T47D (cell line): ENCODE results near the gene TCAF1.

ENCODE experiments used
- DNase-seq, 2 experiments: peaks; one replicate each; pipeline versions ENCODE4 v3.0.0 to v3.0.0-alpha.2; 2011 to 2012; ENCODE audit warnings: low read depth in 1 of 2, low spot score in 1 of 2
- JUND ChIP-seq: IDR thresholded peaks from 2 replicates; pipeline ENCODE4 v1.6.1; 2012; ENCODE audit warnings: low read depth
- in situ Hi-C: cut with HindIII; loops from 2 replicates; pipeline ENCODE4 v1.10.0; 2016; ENCODE audit warnings: low sequenced_read_pairs, low pct_unique_long_range_greater_than_20kb

Gene TCAF1, protein sequence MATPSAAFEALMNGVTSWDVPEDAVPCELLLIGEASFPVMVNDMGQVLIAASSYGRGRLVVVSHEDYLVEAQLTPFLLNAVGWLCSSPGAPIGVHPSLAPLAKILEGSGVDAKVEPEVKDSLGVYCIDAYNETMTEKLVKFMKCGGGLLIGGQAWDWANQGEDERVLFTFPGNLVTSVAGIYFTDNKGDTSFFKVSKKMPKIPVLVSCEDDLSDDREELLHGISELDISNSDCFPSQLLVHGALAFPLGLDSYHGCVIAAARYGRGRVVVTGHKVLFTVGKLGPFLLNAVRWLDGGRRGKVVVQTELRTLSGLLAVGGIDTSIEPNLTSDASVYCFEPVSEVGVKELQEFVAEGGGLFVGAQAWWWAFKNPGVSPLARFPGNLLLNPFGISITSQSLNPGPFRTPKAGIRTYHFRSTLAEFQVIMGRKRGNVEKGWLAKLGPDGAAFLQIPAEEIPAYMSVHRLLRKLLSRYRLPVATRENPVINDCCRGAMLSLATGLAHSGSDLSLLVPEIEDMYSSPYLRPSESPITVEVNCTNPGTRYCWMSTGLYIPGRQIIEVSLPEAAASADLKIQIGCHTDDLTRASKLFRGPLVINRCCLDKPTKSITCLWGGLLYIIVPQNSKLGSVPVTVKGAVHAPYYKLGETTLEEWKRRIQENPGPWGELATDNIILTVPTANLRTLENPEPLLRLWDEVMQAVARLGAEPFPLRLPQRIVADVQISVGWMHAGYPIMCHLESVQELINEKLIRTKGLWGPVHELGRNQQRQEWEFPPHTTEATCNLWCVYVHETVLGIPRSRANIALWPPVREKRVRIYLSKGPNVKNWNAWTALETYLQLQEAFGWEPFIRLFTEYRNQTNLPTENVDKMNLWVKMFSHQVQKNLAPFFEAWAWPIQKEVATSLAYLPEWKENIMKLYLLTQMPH

DNA sequence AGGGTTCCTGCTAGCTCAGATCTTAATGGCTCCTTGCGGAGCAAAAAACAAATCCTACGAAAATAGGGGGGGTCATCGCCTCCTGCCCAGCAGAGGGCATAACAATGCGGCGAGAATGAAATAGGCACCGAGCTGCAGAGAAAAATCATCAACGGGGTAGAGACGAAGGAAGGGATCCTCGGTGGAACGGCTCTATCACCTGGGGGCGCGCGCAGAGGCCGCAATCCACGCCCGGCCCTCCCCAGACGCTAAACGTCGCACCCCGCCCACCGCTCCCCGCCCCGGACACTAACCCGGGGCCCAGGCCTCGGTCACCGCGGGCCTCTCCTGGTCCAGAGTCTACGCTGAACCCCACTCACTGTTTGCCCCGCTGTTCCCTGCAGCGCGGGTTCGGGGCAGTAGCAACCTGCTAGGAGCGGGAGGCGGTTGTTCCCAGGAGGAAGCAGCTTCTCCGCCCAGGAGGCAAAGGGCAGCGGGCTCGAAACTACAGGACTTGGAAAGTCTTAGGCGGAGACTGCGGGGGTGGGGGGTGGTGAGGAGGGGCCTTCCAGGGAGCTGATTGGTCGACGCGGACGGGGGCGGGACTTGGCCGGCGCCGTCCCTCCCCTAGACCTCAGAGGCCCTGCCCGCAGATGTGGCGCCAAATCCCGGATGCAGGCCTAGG is at the start of gene TCAF1:
Gene TCAF1 (minus strand): TSS at position 509 of the 664 bp plus-strand sequence. CDS start 25,568 bp downstream, outside the sequence.
- in situ Hi-C loops = no loop called here
- peak; percentile 64 to 94 for DNase-seq
- TF ChIP-seq JUND = no peak

DNA sequence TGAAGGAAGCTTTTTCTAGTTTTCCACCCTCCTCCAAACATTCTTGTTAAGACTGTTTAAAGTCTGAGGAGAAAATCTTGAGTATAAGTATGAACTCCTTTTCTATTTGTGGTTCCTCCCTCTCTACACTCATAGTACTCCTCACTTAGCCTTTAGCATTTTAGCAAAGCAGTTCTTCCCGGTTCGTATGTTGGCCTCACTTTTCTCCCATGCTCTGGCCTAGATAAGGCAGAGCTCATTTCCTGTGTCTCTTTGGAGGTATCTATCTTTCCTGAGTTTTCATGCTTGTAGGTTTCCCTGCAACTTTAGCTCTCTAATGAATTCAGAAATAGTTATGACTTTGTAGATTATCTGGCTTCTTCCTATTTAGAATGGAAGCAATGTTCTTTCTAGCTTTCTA is 46.8 kb upstream of the TCAF1 start:
- TF ChIP-seq JUND = no peak
- DNase-seq = no peak
- in situ Hi-C loops = no loop called here

DNA sequence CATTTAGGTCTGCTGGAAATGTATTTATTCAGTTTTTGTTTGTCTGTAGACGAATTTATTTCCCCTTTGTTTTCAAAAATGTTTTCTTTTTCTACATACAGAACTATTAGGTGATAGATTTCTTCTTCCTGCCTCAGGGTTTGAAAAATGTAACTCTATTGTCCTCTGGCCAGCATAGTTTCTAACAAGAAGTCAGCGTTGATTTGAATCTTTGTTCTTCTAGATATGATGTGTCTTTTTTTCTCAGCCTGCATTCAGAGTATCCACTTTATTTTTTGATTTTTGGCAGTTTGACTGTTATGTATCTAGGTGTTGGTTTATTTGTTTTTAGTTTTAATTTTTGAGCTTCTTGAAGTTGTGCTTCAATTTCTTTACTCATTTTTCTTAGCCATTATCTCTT is 45.1 kb upstream of the TCAF1 start:
- in situ Hi-C loops = no loop called here
- TF ChIP-seq JUND = no peak
- DNase-seq = no peak

DNA sequence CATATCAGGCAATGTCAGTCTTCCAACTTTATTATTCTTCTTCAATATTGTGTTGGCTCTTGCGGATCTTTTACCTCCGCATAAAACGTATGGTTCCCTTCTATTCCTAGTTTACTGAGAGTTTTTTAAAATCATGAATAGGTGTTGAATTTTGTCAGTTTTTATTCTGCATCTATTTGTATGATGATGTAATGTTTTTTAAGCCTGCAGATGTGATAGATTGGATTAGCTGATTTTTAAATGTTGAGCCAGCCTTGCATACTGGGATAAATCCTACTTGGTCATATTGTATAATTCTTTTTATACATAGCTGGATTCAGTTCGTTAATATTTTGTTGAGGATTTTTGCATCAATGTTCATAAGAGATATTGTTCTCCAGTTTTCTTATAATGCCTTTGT is 43.4 kb upstream of the TCAF1 start:
- in situ Hi-C loops = no loop called here
- TF ChIP-seq JUND = no peak
- no peak for DNase-seq

DNA sequence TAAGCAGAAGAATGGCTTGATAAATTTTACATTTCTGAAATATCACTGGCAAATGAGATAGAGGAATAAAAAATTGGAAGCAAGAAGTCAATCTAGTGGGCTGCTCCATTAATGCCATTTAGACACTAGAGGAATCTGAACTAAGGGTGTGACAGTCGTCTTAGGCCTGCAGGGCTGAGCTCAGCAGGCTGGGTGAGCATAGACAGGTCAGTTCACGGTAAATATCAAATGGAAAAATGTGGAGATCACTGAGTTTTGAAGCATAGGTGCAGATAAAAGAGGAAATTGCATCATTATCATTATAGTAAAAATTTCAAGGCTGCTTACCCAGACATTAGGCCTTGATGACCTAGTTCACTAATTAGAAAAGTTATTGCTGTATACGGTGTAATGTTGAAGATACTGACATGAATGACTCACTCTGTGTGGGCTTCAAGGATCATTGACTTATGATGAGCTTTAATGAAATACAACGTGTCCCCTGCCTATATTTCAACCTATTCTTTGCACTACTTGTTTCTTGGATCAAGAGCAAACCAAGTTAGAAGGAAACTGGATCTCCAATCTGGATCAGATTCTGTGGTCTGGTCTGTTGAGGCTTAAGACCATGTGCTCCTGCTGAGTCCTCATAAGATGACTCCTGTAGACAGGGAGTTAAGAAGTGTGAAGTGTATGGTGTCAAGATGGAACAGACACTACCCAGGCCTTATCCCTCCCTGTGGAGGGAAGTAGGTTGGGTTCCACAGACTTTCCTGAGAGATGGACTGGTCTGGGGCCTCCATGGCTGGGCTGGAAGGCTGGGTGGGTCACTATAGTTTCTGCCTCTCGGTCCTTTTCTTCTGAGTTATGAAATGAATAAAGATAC is 36.6 kb upstream of the TCAF1 start:
- DNase-seq = no peak
- no peak for TF ChIP-seq JUND
- in situ Hi-C loops = no loop called here

DNA sequence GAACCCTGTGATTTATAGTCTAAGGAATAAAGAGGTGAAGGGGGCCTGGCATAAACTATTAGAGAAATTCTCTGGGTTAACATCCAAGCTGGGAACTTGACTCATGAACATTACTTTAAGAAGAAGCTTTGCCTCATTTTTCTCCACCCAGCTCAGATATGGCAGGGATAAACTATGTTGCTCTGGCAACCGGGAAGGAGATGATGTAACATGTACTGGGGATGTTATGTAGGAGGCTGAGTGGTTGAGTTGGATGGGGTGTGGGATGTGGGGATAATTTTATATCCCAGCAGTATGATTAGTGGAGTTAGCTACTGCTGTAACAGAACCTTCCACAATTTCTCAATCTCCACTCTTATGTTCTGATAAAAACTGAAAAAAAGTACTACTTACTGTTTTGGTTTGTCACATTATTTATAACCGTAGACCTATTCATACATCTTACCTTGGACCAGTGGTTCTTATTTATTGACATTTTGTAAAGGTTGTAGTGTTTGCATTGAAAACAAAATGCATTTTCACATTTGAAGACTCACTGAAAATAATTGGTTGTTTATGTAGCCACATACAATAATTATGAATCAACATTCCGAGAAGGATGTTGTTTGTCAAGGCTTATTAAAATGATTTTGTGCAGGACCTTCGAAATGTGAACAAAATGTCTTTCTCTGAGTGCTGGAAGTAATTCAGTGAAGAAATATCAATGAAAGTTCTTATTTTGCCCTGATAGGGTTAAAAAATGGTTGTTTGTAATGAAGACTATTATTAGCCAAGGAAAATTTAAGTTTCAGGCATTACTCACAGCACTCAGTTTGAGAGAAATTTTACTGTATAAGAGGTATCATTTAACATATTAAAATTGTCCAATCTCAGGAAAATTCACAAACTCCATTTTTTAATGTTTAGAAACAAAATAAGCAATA is 34.4 kb upstream of the TCAF1 start:
- TF ChIP-seq JUND = no peak
- in situ Hi-C loops = no loop called here
- no peak for DNase-seq

DNA sequence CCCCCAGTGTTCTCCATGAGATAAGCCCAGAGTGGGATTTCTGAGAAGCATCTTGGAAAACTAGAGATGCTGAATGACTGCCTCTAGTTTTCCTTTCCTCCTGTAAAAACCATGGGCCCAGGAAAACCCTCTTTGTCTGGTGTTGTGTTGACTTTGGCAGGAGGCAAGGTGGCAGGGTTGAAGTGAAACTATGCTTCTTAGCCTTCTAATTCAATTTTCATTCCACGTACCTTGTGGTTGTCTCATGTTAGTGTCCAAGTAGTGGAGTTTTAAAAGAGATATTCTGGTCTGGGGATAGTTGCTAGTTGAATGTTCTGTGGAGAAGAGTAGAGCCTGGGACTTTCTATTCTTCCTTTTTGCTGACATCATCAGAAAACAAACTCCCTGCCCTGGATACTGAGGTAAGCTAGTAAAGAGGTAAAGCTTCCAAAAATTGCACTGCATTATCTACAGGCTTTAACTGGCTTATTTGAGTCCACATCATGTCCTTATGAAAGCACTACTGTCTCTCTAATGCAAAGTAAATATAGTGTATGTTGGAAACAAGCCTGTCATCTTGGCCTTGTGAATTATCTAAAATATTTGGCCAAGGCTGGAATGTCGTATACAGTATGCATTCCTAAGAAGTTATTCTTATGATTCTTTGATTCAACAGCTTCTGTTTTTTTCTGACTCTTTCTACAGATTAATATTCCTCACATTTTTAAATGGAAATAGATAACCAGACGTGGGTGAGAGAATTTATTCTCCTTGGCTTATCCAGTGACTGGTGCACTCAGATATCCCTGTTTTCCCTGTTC is 32.8 kb upstream of the TCAF1 start, which contains the start of gene OR2F2:
Gene OR2F2 (plus strand): TSS at position 708 of the 800 bp plus-strand sequence. CDS start 0 bp downstream, at position 708.
- no peak for TF ChIP-seq JUND
- peak in 1 of 2 experiments; percentile 6 for DNase-seq
- in situ Hi-C loops = no loop called here

DNA sequence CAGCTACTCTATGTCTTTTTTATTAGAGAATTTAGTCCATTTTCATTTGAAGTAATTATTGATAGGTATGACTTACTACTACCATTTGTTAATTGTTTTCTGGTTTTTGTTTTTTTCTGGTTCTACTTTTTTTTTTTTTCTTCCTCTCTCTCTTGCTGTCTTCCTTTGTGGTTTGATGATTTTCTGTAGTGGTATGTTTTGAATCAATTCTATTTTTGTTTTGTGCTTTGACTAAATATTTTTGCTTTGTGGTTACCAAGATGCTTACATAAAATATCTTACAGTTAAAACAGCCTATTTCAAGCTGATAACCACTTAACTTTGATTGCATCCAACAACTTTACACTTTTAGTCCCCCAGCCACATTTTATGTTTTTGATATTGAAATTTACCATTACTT is 29.8 kb upstream of the TCAF1 start:
- DNase-seq = no peak
- in situ Hi-C loops = no loop called here
- no peak for TF ChIP-seq JUND

DNA sequence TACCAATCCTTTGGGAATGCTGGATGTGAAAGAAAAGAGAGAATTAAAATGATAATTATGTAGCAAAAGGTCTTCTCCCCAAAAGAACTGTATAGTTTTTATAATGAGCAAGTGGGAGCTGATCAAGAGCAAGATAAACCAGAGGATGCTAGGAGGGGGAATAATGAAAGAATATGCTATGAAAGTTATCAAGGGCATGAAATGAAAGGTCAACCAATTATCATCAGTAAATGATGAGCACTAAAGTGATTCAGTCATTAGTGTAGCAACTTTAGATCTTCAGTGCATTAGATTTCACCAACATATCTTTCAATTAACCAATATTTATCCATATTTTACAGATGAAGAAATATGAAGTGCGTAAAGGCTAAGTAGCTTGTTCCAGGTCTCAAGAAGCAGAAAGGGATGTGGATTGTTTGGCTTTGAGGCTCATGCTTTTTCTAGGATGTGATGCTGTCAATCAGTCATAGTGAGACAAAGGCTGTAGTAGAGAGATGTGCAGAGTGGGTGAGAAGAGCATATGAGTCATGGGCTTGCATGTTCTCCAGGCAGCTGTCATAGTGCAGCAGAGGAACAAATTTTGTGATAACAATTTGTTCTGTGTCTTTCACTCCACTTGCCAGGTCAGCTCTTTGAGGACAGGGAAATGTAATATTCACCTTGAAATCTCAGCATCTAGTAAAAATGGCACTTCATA is 27.4 kb upstream of the TCAF1 start:
- no peak for DNase-seq
- in situ Hi-C loops = no loop called here
- no peak for TF ChIP-seq JUND

DNA sequence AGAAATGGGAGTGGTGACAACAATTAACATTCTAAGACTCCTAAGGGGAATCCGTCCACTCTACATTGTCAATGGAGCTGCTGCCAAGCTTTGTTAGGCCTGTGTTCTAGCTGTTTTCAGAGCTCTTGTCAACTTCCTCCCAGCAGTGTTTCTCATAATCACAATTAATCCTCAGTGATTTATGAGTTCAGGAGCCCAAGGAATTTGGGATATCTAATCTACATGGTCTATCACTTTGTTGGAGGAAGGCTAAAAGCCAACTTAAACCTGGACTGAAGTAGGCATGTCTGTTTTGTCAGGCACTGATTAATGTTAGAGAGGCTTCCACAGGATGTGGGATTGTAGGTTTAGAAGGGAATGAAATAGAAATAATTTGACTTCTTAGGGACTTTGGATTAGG is 22.9 kb upstream of the TCAF1 start:
- no peak for TF ChIP-seq JUND
- DNase-seq = no peak
- in situ Hi-C loops = no loop called here
